Panc1 (cell line): ENCODE data around the gene GPRC5C. TPM values are rescaled to one million over a fixed set of nuclear protein-coding genes. Genes with fewer than 3 reads are reported as not detected.

Source experiments
- ATAC-seq: fragments of 200-7000 bp; cut with Tn5 transposase; 2 replicates; pipeline ENCODE4 v1.9.1; 2020; ENCODE audit warnings: mild to moderate bottlenecking, moderate library complexity
- BruUV-seq: library from RNA; stranded (reverse); fragments of 400-500 nt; replicated peaks from 2 replicates; lab custom pipeline; 2021; lab: Mats Ljungman, UMichigan
- CTCF ChIA-PET: fragments of 300-600 bp; sonication (Branson Sonifier 250); formaldehyde crosslinking; loops from one replicate; lab custom pipeline; 2022; ENCODE audit warnings: antibody characterized with exemption; lab: Charles Lee
- POLR2A ChIA-PET: fragments of 300-600 bp; sonication (Branson Sonifier 250); formaldehyde crosslinking; loops from one replicate; lab custom pipeline; 2022; ENCODE audit warnings: antibody characterized with exemption; lab: Charles Lee
- DNase-seq: peaks from one replicate; pipeline ENCODE4 v3.0.0-alpha.2; 2010; ENCODE audit warnings: low read depth, low spot score
- H3K27ac ChIP-seq: 2 replicates; pipeline ENCODE4 v1.5.1; 2011; ENCODE audit warnings: mild to moderate bottlenecking, low read length, inconsistent platforms
- H3K27me3 ChIP-seq: fragments of 200-500 bp; sonication (Bioruptor generic); 2 replicates; pipeline ENCODE4 v1.6.0; 2014; ENCODE audit warnings: low read length, inconsistent platforms; ENCODE audit not compliant: control insufficient read depth, insufficient read depth
- H3K36me3 ChIP-seq: fragments of 200-500 bp; sonication (Bioruptor generic); 2 replicates; pipeline ENCODE4 v1.5.1; 2014; ENCODE audit warnings: inconsistent platforms, mild to moderate bottlenecking, low read length, moderate library complexity; ENCODE audit not compliant: control insufficient read depth, insufficient read depth
- H3K4me1 ChIP-seq: 2 replicates; pipeline ENCODE4 v1.5.1; 2011; ENCODE audit warnings: inconsistent platforms, mild to moderate bottlenecking, low read length, moderate library complexity; ENCODE audit not compliant: control insufficient read depth, insufficient read depth
- H3K4me3 ChIP-seq, 2 experiments: 2 replicates each; pipeline ENCODE4 v1.5.1; 2011 to 2012; ENCODE audit warnings: low read depth in 2 of 2, low read length in 2 of 2, mild to moderate bottlenecking in 2 of 2, inconsistent platforms in 1 of 2, moderate library complexity in 1 of 2
- H3K9me3 ChIP-seq: fragments of 200-500 bp; sonication (Bioruptor generic); 2 replicates; pipeline ENCODE4 v1.5.1; 2014; ENCODE audit warnings: low read depth, mild to moderate bottlenecking, inconsistent platforms, low read length, moderate library complexity; ENCODE audit not compliant: control insufficient read depth, insufficient read depth
- CTCF ChIP-seq: fragments of 450-650 bp; IDR thresholded peaks from 2 replicates; pipeline ENCODE4 v1.5.1; 2017; ENCODE audit warnings: mild to moderate bottlenecking
- POLR2AphosphoS5 ChIP-seq: IDR thresholded peaks from 2 replicates; pipeline ENCODE4 v1.6.1; 2012; ENCODE audit warnings: mild to moderate bottlenecking, low read depth, low read length, moderate library complexity
- REST ChIP-seq, 2 experiments: IDR thresholded peaks; 2 replicates each; pipeline ENCODE4 v1.6.1; 2011 to 2012; ENCODE audit warnings: low read depth in 2 of 2, control low read depth in 1 of 2, low read length in 1 of 2, mild to moderate bottlenecking in 1 of 2, moderate library complexity in 1 of 2; ENCODE audit not compliant: insufficient read depth in 1 of 2
- SIN3A ChIP-seq: IDR thresholded peaks from 2 replicates; pipeline ENCODE4 v1.6.1; 2012; ENCODE audit warnings: low read depth, mild to moderate bottlenecking, low read length, moderate library complexity, borderline replicate concordance; ENCODE audit not compliant: insufficient read depth
- TCF7L2 ChIP-seq: IDR thresholded peaks from 2 replicates; pipeline ENCODE4 v1.6.1; 2011; ENCODE audit warnings: mild to moderate bottlenecking, low read depth, low read length, inconsistent platforms
- in situ Hi-C: cut with HindIII; loops from 2 replicates; pipeline ENCODE4 v1.10.0; 2016; ENCODE audit warnings: low sequenced_read_pairs, low pct_unique_long_range_greater_than_20kb
- intact Hi-C: fragments of 100-400 bp; cut with micrococcal nuclease; formaldehyde crosslinking; loops from one replicate; pipeline ENCODE4 v1.10.0; 2022; ENCODE audit not compliant: unreplicated experiment
- total RNA-seq: library from RNA; stranded (reverse); gene quantifications from one replicate; pipeline ENCODE4 v1.2.1, GENCODE V29; 2021; ENCODE audit not compliant: unreplicated experiment

GPRC5C gene
- total RNA-seq, 1 experiment from 2014 or later: 57.1 TPM

DNA sequence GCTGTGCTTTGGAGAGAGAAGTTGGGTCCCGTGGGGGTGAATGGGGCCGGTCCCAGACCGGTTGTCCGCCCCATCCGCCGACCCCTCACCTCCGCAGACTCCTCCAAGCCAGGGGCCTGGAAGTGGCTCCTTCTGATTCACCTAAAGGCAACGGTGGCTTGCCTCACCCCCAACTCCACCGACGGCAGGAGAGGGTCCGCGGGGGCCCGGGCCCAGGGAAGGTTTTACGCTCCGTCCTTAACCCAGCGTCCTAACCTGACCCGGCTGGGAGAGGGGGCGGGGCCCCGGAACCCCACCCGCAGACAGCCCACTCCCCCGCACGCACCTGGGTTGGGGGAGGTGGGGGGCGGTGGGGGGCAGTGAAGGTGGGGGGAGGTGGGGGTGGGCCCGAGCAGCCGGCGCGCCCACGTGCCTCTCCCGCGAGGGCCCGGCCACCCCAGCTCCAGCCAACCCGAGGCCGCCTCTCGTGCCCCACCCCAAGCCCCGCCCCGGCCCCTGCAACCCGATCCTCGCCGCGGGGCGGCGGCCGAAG, 21.8 kb downstream of the GPRC5C start:
- Histone ChIP-seq H3K4me3 (peak overlapping the region; percentile 44 to 62), H3K27me3 (0 out of 2 replicates have a peak, but pooled peaks cover 2% of the 10 kb centered on the region), H3K9me3 (no peaks in the 10 kb centered on the region), H3K4me1 (peaks cover 17% of the 10 kb centered on the region), H3K27ac (peak overlapping the region; percentile 32), H3K36me3 (no peaks in the 10 kb centered on the region)
- DNase-seq: no peak
- in situ Hi-C loops (no loop called here), intact Hi-C loops (no loop called here)
- TF ChIP-seq SIN3A (no peak), TCF7L2 (no peak), REST (IDR thresholded peaks at IDR 0.05; ENCODE audit: insufficient read depth in 1 of 2, low read depth in 2 of 2, low read length in 1 of 2) (no peak; a peak in 1 of 4 replicates), CTCF (no peak), POLR2AphosphoS5 (no peak)
- POLR2A ChIA-PET: interaction anchor here (0.7 to 0.8 kb wide), 2 partner anchors 20 to 119 kb away, joined by 3 read pairs; no protein-coding TSS in a partner anchor
- CTCF ChIA-PET: interaction anchor here (0.6 to 6.4 kb wide), 7 partner anchors 16 to 149 kb away, joined by 3 to 62 read pairs (median 8); partner anchors contain the start of gene GPR142
- no TSS peak for BruUV-seq
- ATAC-seq: peak; percentile 48

GRCh38 chr17:74454197-74455024, 22.5 kb downstream of the GPRC5C start:
- Histone ChIP-seq H3K4me3 (peak overlapping the region; percentile 44 to 62), H3K36me3 (no peaks in the 10 kb centered on the region), H3K27ac (peak overlapping the region; percentile 63), H3K9me3 (no peaks in the 10 kb centered on the region), H3K27me3 (0 out of 2 replicates have a peak, but pooled peaks cover 2% of the 10 kb centered on the region), H3K4me1 (peaks cover 17% of the 10 kb centered on the region)
- ATAC-seq (peak; percentile 96), DNase-seq (no peak)
- intact Hi-C loops: no loop called here
- in situ Hi-C loops: no loop called here
- CTCF ChIA-PET: interaction anchor here (0.6 to 6.4 kb wide), 8 partner anchors 17 to 149 kb away, joined by 3 to 62 read pairs (median 8); partner anchors contain the start of gene GPR142
- TF ChIP-seq SIN3A: no peak
- TF ChIP-seq TCF7L2: no peak
- TF ChIP-seq POLR2AphosphoS5: no peak
- TF ChIP-seq REST (IDR thresholded peaks at IDR 0.05; ENCODE audit: insufficient read depth in 1 of 2, low read depth in 2 of 2, low read length in 1 of 2): no peak
- no peak for TF ChIP-seq CTCF
- BruUV-seq: no TSS peak
- POLR2A ChIA-PET: interaction anchor here (0.7 to 0.8 kb wide), 2 partner anchors 21 to 119 kb away, joined by 3 read pairs; no protein-coding TSS in a partner anchor
